ENCODE results near the gene ADAMTS20.
A peak's percentile ranks its signal among the peaks of the same experiment; 100 is the strongest.

The ADAMTS20 gene

GRCh38 chr12:43556057-43556456, 4.1 kb upstream of the ADAMTS20 start:
- Histone ChIP-seq H4K8ac (ENCODE audit: low read depth, low read length) (no peak overlapping the region), H3K14ac (ENCODE audit: low read length) (no peak overlapping the region), H3K27ac (ENCODE audit: low read depth, low read length) (no peak overlapping the region), H2BK120ac (ENCODE audit: insufficient read depth, low read length, poor library complexity) (no peak overlapping the region), H3K36me3 (ENCODE audit: control insufficient read depth in 1 of 2, insufficient read depth in 2 of 2, low read length in 2 of 2) (no peaks in the 10 kb centered on the region), H3K4ac (ENCODE audit: low read depth, low read length) (no peak overlapping the region), H2BK5ac (ENCODE audit: low read depth, low read length, poor library complexity) (no peak overlapping the region), H3K79me2 (ENCODE audit: control insufficient read depth, insufficient read depth, low read length, poor library complexity) (peaks cover 3% of the 10 kb centered on the region), H2AK5ac (ENCODE audit: low read length) (no peak overlapping the region), H3K4me1 (ENCODE audit: control insufficient read depth in 1 of 2, insufficient read depth in 2 of 2, low read length in 2 of 2) (peaks cover 11 to 14% of the 10 kb centered on the region in 2 experiments), H4K91ac (ENCODE audit: low read depth, low read length) (no peak overlapping the region), H3K18ac (ENCODE audit: low read length) (no peak overlapping the region), H3K79me1 (ENCODE audit: low read length) (no peaks in the 10 kb centered on the region), H3K9me3 (ENCODE audit: insufficient read depth, low read depth, low read length) (no peaks in the 10 kb centered on the region), H3K4me2 (ENCODE audit: low read length) (no peak overlapping the region), H3K9ac (ENCODE audit: low read length) (no peak overlapping the region), H2BK12ac (ENCODE audit: low read length) (no peak overlapping the region), H4K12ac (ENCODE audit: low read depth, low read length) (no peak overlapping the region), H3K4me3 (ENCODE audit: low read depth, low read length) (no peak overlapping the region), H2AFZ (ENCODE audit: insufficient read depth, low read length, poor library complexity) (no peak overlapping the region), H3K27me3 (ENCODE audit: insufficient read depth, low read length) (peaks cover 8% of the 10 kb centered on the region), H3K23ac (ENCODE audit: low read length) (no peak overlapping the region)
- no peak for DNase-seq

- H2BK120ac ChIP-seq (ENCODE audit: insufficient read depth, low read length, poor library complexity) = no peak overlapping the region
- no peak overlapping the region for H4K8ac ChIP-seq (ENCODE audit: low read depth, low read length)
- peak overlapping the region; percentile 96 for H2AFZ ChIP-seq (ENCODE audit: insufficient read depth, low read length, poor library complexity)
- H4K91ac ChIP-seq (ENCODE audit: low read depth, low read length) = no peak overlapping the region
- H4K12ac ChIP-seq (ENCODE audit: low read depth, low read length) = no peak overlapping the region
- no CpG with 5 or more reads among the region's 48 CpGs for WGBS (ENCODE audit: extremely low coverage, insufficient coverage, insufficient read length)
- H3K23ac ChIP-seq (ENCODE audit: low read length) = peak overlapping the region; percentile 18
- peak overlapping the region; percentile 39 for H3K18ac ChIP-seq (ENCODE audit: low read length)
- H3K9ac ChIP-seq (ENCODE audit: low read length) = no peak overlapping the region
- no peak overlapping the region for H3K27ac ChIP-seq (ENCODE audit: low read depth, low read length)
- no peaks in the 10 kb centered on the region for H3K36me3 ChIP-seq (ENCODE audit: control insufficient read depth in 1 of 2, insufficient read depth in 2 of 2, low read length in 2 of 2)
- no peaks in the 10 kb centered on the region for H3K79me1 ChIP-seq (ENCODE audit: low read length)
- peaks cover 13% of the 10 kb centered on the region for H3K27me3 ChIP-seq (ENCODE audit: insufficient read depth, low read length)
- H3K4me1 ChIP-seq (ENCODE audit: control insufficient read depth in 1 of 2, insufficient read depth in 2 of 2, low read length in 2 of 2) = peaks cover 16 to 20% of the 10 kb centered on the region in 2 experiments
- peak overlapping the region; percentile 76 for H3K4me3 ChIP-seq (ENCODE audit: low read depth, low read length)
- H3K9me3 ChIP-seq (ENCODE audit: insufficient read depth, low read depth, low read length) = no peaks in the 10 kb centered on the region
- peak overlapping the region; percentile 96 for H3K4me2 ChIP-seq (ENCODE audit: low read length)
- no peak overlapping the region for H3K4ac ChIP-seq (ENCODE audit: low read depth, low read length)
- H2AK5ac ChIP-seq (ENCODE audit: low read length) = no peak overlapping the region
- peaks cover 3% of the 10 kb centered on the region for H3K79me2 ChIP-seq (ENCODE audit: control insufficient read depth, insufficient read depth, low read length, poor library complexity)
- no peak overlapping the region for H2BK12ac ChIP-seq (ENCODE audit: low read length)
- no peak for DNase-seq
- H2BK5ac ChIP-seq (ENCODE audit: low read depth, low read length, poor library complexity) = no peak overlapping the region
- H3K14ac ChIP-seq (ENCODE audit: low read length) = no peak overlapping the region
Measured at GRCh38 chr12:43551279-43551970, 578 bp downstream of the ADAMTS20 start.

- no peak overlapping the region for H3K4ac ChIP-seq (ENCODE audit: low read depth, low read length)
Measured at GRCh38 chr12:43550831-43551271, 1.2 kb downstream of the ADAMTS20 start.

GRCh38 chr12:43544703-43545102, 7.3 kb downstream of the ADAMTS20 start:
- Histone ChIP-seq H3K27ac (ENCODE audit: low read depth, low read length) (no peak overlapping the region), H2AFZ (ENCODE audit: insufficient read depth, low read length, poor library complexity) (no peak overlapping the region), H4K91ac (ENCODE audit: low read depth, low read length) (no peak overlapping the region), H3K4me3 (ENCODE audit: low read depth, low read length) (no peak overlapping the region), H2AK5ac (ENCODE audit: low read length) (no peak overlapping the region), H3K79me1 (ENCODE audit: low read length) (no peaks in the 10 kb centered on the region), H3K9ac (ENCODE audit: low read length) (no peak overlapping the region), H3K79me2 (ENCODE audit: control insufficient read depth, insufficient read depth, low read length, poor library complexity) (no peaks in the 10 kb centered on the region), H3K14ac (ENCODE audit: low read length) (no peak overlapping the region), H3K18ac (ENCODE audit: low read length) (no peak overlapping the region), H3K4me2 (ENCODE audit: low read length) (no peak overlapping the region), H3K36me3 (ENCODE audit: control insufficient read depth in 1 of 2, insufficient read depth in 2 of 2, low read length in 2 of 2) (no peaks in the 10 kb centered on the region), H3K4ac (ENCODE audit: low read depth, low read length) (no peak overlapping the region), H2BK120ac (ENCODE audit: insufficient read depth, low read length, poor library complexity) (no peak overlapping the region), H3K9me3 (ENCODE audit: insufficient read depth, low read depth, low read length) (no peaks in the 10 kb centered on the region), H3K4me1 (ENCODE audit: control insufficient read depth in 1 of 2, insufficient read depth in 2 of 2, low read length in 2 of 2) (no peaks in the 10 kb centered on the region), H4K8ac (ENCODE audit: low read depth, low read length) (no peak overlapping the region), H3K23ac (ENCODE audit: low read length) (no peak overlapping the region), H4K12ac (ENCODE audit: low read depth, low read length) (no peak overlapping the region), H2BK12ac (ENCODE audit: low read length) (no peak overlapping the region), H3K27me3 (ENCODE audit: insufficient read depth, low read length) (no peaks in the 10 kb centered on the region), H2BK5ac (ENCODE audit: low read depth, low read length, poor library complexity) (no peak overlapping the region)
- no peak for DNase-seq
- WGBS (ENCODE audit: extremely low coverage, insufficient coverage, insufficient read length) = no CpG with 5 or more reads among the region's 3 CpGs

More at GRCh38 chr12:43550831-43551271, 1.2 kb downstream of the ADAMTS20 start:
- Histone ChIP-seq H3K9ac (ENCODE audit: low read length) (no peak overlapping the region), H3K27me3 (ENCODE audit: insufficient read depth, low read length) (peaks cover 13% of the 10 kb centered on the region), H2BK12ac (ENCODE audit: low read length) (no peak overlapping the region), H2AFZ (ENCODE audit: insufficient read depth, low read length, poor library complexity) (peak overlapping the region; percentile 63), H2AK5ac (ENCODE audit: low read length) (no peak overlapping the region), H3K79me2 (ENCODE audit: control insufficient read depth, insufficient read depth, low read length, poor library complexity) (peaks cover 3% of the 10 kb centered on the region), H2BK120ac (ENCODE audit: insufficient read depth, low read length, poor library complexity) (no peak overlapping the region), H3K4me1 (ENCODE audit: control insufficient read depth in 1 of 2, insufficient read depth in 2 of 2, low read length in 2 of 2) (peaks cover 16 to 20% of the 10 kb centered on the region in 2 experiments), H3K4me3 (ENCODE audit: low read depth, low read length) (peak overlapping the region; percentile 76), H3K9me3 (ENCODE audit: insufficient read depth, low read depth, low read length) (no peaks in the 10 kb centered on the region), H3K18ac (ENCODE audit: low read length) (no peak overlapping the region), H2BK5ac (ENCODE audit: low read depth, low read length, poor library complexity) (no peak overlapping the region), H3K79me1 (ENCODE audit: low read length) (no peaks in the 10 kb centered on the region), H4K8ac (ENCODE audit: low read depth, low read length) (no peak overlapping the region), H4K12ac (ENCODE audit: low read depth, low read length) (no peak overlapping the region), H3K4me2 (ENCODE audit: low read length) (peak overlapping the region; percentile 96), H3K36me3 (ENCODE audit: control insufficient read depth in 1 of 2, insufficient read depth in 2 of 2, low read length in 2 of 2) (no peaks in the 10 kb centered on the region), H3K27ac (ENCODE audit: low read depth, low read length) (no peak overlapping the region), H3K14ac (ENCODE audit: low read length) (no peak overlapping the region), H3K23ac (ENCODE audit: low read length) (peak overlapping the region; percentile 18), H4K91ac (ENCODE audit: low read depth, low read length) (no peak overlapping the region)
- no peak for DNase-seq
- no CpG with 5 or more reads among the region's 31 CpGs for WGBS (ENCODE audit: extremely low coverage, insufficient coverage, insufficient read length)

All from trophoblast cell (in vitro differentiated cells and primary cell).